MM.1S (cell line): ENCODE measurements around the gene PANK2.

ENCODE experiments used
- DNase-seq: peaks from one replicate; pipeline ENCODE4 v3.0.0-alpha.2; 2015
- H2AFZ ChIP-seq: fragments of 300-600 bp; sonication (generic); 2 replicates; pipeline ENCODE4 v1.6.0; 2016; ENCODE audit warnings: antibody characterized with exemption, low read length
- H3F3A ChIP-seq: fragments of 300-600 bp; sonication (generic); 2 replicates; pipeline ENCODE4 v1.6.1; 2016; ENCODE audit warnings: mild to moderate bottlenecking, antibody characterized with exemption, low read length, moderate library complexity, mixed read lengths; ENCODE audit not compliant: insufficient read depth
- H3K27ac ChIP-seq: fragments of 300-600 bp; sonication (generic); 2 replicates; pipeline ENCODE4 v1.5.1; 2016; ENCODE audit warnings: mild to moderate bottlenecking, low read length
- H3K27me3 ChIP-seq: fragments of 300-600 bp; sonication (generic); replicated peaks from 2 replicates; pipeline ENCODE4 v1.6.0; 2016; ENCODE audit warnings: low read length; ENCODE audit not compliant: insufficient read depth
- H3K36me3 ChIP-seq: fragments of 300-600 bp; sonication (generic); replicated peaks from 2 replicates; pipeline ENCODE4 v1.6.1; 2016; ENCODE audit warnings: mild to moderate bottlenecking, low read length, mixed read lengths; ENCODE audit not compliant: insufficient read depth
- H3K4me1 ChIP-seq: fragments of 300-600 bp; sonication (generic); 2 replicates; pipeline ENCODE4 v1.6.1; 2016; ENCODE audit warnings: low read length, mixed read lengths
- H3K4me2 ChIP-seq: fragments of 300-600 bp; sonication (generic); 2 replicates; pipeline ENCODE4 v1.6.0; 2016; ENCODE audit warnings: low read depth, low read length
- H3K4me3 ChIP-seq: fragments of 300-600 bp; sonication (generic); 2 replicates; pipeline ENCODE4 v1.5.1; 2016; ENCODE audit warnings: low read length, mixed read lengths
- H3K79me2 ChIP-seq: fragments of 300-600 bp; sonication (generic); 2 replicates; pipeline ENCODE4 v1.6.1; 2016; ENCODE audit warnings: mixed run types, low read length, mixed read lengths
- H3K9ac ChIP-seq: fragments of 300-600 bp; sonication (generic); 2 replicates; pipeline ENCODE4 v1.6.1; 2016; ENCODE audit warnings: low read length, mixed read lengths
- H3K9me2 ChIP-seq: fragments of 300-600 bp; sonication (generic); replicated peaks from 2 replicates; pipeline ENCODE4 v1.6.1; 2016; ENCODE audit warnings: mild to moderate bottlenecking, low read length, mixed read lengths; ENCODE audit not compliant: insufficient read depth
- H3K9me3 ChIP-seq: fragments of 300-600 bp; sonication (generic); replicated peaks from 2 replicates; pipeline ENCODE4 v1.6.1; 2016; ENCODE audit warnings: mild to moderate bottlenecking, low read length, mixed read lengths; ENCODE audit not compliant: insufficient read depth
- H4K20me1 ChIP-seq: fragments of 300-600 bp; sonication (generic); 2 replicates; pipeline ENCODE4 v1.6.1; 2016; ENCODE audit warnings: mild to moderate bottlenecking, low read length, moderate library complexity, mixed read lengths; ENCODE audit not compliant: insufficient read depth
- CTCF ChIP-seq: fragments of 300-600 bp; sonication (generic); IDR thresholded peaks from 2 replicates; pipeline ENCODE4 v1.5.1; 2016; ENCODE audit warnings: antibody characterized with exemption, low read length, mixed read lengths
- EZH2 ChIP-seq: fragments of 300-600 bp; sonication (generic); optimal IDR thresholded peaks from 2 replicates; pipeline ENCODE3; 2017; ENCODE audit warnings: low read depth, mild to moderate bottlenecking, antibody characterized with exemption, low read length, mixed read lengths
- EZH2phosphoT487 ChIP-seq: fragments of 300-600 bp; sonication (generic); IDR thresholded peaks from 2 replicates; pipeline ENCODE4 v1.6.1; 2018; ENCODE audit warnings: antibody characterized with exemption, low read length

PANK2 gene

GRCh38 chr20:3847429-3847940 is 41.7 kb upstream of the PANK2 start:
- no peak for DNase-seq

DNA sequence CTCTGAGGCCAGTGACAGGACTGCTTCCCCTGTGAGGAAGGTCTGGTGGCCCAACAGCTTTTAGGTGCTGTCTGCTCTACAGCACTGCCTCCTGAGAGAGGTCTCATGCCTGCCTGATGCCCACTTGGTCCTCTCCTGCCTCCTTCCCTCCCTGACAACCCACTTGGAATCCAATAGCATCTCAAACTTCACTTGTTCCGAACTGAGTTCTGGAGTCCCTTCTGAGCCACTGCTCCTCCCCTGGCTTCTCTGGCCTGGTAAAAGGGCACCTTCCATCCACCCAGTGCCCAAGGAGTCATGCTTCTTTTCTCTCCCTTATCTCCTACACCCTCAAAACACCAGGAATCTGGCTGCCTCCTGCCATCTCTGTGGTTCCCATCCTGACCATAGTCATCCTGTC is 40.6 kb upstream of the PANK2 start:
- Histone ChIP-seq H3K9me2 (no peaks in the 10 kb centered on the region), H3K79me2 (peaks cover 32% of the 10 kb centered on the region), H3K4me2 (no peak overlapping the region), H3K27me3 (no peaks in the 10 kb centered on the region), H3F3A (peaks cover 4% of the 10 kb centered on the region; the same call in 1 of the 2 replicates), H2AFZ (no peak overlapping the region), H3K36me3 (no peaks in the 10 kb centered on the region), H3K9ac (no peak overlapping the region), H3K27ac (no peak overlapping the region), H3K4me1 (peaks cover 9% of the 10 kb centered on the region), H4K20me1 (no peaks in the 10 kb centered on the region), H3K4me3 (no peak overlapping the region), H3K9me3 (no peaks in the 10 kb centered on the region)
- no peak for DNase-seq
- TF ChIP-seq EZH2phosphoT487 = no peak
- TF ChIP-seq CTCF = no peak
- no peak for TF ChIP-seq EZH2

More at GRCh38 chr20:3847429-3847940, 41.7 kb upstream of the PANK2 start:
- peaks cover 4% of the 10 kb centered on the region; the same call in 1 of the 2 replicates for H3F3A ChIP-seq
- H3K4me2 ChIP-seq = peak overlapping the region; percentile 79
- H3K4me3 ChIP-seq = peak overlapping the region; percentile 99
- no peaks in the 10 kb centered on the region for H4K20me1 ChIP-seq
- H3K9ac ChIP-seq = peak overlapping the region; percentile 94
- H2AFZ ChIP-seq = peak overlapping the region; percentile 87
- H3K27ac ChIP-seq = peak overlapping the region; percentile 33; the same call in 1 of the 2 replicates
- TF ChIP-seq EZH2 (no peak), EZH2phosphoT487 (no peak), CTCF (no peak)
- H3K4me1 ChIP-seq = peaks cover 9% of the 10 kb centered on the region
- peaks cover 32% of the 10 kb centered on the region for H3K79me2 ChIP-seq
- no peaks in the 10 kb centered on the region for H3K9me3 ChIP-seq
- H3K9me2 ChIP-seq = no peaks in the 10 kb centered on the region
- no peaks in the 10 kb centered on the region for H3K36me3 ChIP-seq
- H3K27me3 ChIP-seq = no peaks in the 10 kb centered on the region

DNA sequence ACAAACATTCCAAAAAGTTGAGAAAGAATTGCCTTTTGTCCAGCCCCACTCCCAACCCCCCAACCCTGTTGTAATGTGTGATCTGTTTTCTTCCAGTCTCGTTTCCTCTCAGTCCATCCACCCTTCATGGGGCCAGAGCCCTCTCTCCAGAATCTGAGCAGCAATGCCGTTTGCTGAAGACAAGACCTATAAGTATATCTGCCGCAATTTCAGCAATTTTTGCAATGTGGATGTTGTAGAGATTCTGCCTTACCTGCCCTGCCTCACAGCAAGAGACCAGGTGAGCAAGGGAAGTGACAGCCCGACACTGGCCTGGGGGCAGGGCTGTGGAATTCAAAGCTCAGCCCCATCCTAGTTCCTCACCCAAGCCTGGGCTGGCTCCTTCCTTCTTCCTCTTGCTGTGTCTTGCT is 34.7 kb upstream of the PANK2 start:
- Histone ChIP-seq H3K27me3 (no peaks in the 10 kb centered on the region), H3K9me2 (no peaks in the 10 kb centered on the region), H3K36me3 (no peaks in the 10 kb centered on the region; the same call in 1 of the 2 replicates), H3K27ac (no peak overlapping the region), H3K4me1 (no peaks in the 10 kb centered on the region), H3F3A (no peaks in the 10 kb centered on the region; the same call in 1 of the 2 replicates), H2AFZ (no peak overlapping the region), H4K20me1 (no peaks in the 10 kb centered on the region), H3K9ac (no peak overlapping the region), H3K4me2 (no peak overlapping the region), H3K9me3 (no peaks in the 10 kb centered on the region), H3K4me3 (no peak overlapping the region), H3K79me2 (peaks cover 12% of the 10 kb centered on the region)
- TF ChIP-seq EZH2phosphoT487 (no peak), CTCF (no peak), EZH2 (no peak)
- DNase-seq = no peak
